Astrocyte (in vitro differentiated cells and primary cell): ENCODE data around the gene KDM4B. TPM values are rescaled to one million over a fixed set of nuclear protein-coding genes. Genes with fewer than 3 reads are reported as not detected.

Experiments
- DNase-seq: peaks from one replicate; pipeline ENCODE4 v3.0.0-alpha.2; 2010; ENCODE audit warnings: low read depth
- FAIRE-seq: peaks from 2 replicates; lab custom pipeline; 2011; peaks lifted over from hg19 to GRCh38; lab: Jason Lieb, UNC
- H2AFZ ChIP-seq: 2 replicates; pipeline ENCODE4 v1.6.0; 2012; ENCODE audit warnings: low read depth, low read length, inconsistent platforms
- H3K27ac ChIP-seq: 2 replicates; pipeline ENCODE4 v1.5.1; 2011; ENCODE audit warnings: low read depth, low read length, inconsistent platforms
- H3K27me3 ChIP-seq: 2 replicates; pipeline ENCODE4 v1.6.0; 2011; ENCODE audit warnings: low read length, inconsistent platforms; ENCODE audit not compliant: insufficient read depth
- H3K36me3 ChIP-seq: 2 replicates; pipeline ENCODE4 v1.5.1; 2011; ENCODE audit warnings: low read length, inconsistent platforms; ENCODE audit not compliant: insufficient read depth
- H3K4me1 ChIP-seq: 2 replicates; pipeline ENCODE4 v1.5.1; 2011; ENCODE audit warnings: low read length, inconsistent platforms; ENCODE audit not compliant: insufficient read depth
- H3K4me2 ChIP-seq: 2 replicates; pipeline ENCODE4 v1.6.0; 2012; ENCODE audit warnings: low read length, inconsistent platforms
- H3K4me3 ChIP-seq: 2 replicates; pipeline ENCODE4 v1.5.1; 2011; ENCODE audit warnings: low read depth, mild to moderate bottlenecking, low read length, inconsistent platforms; ENCODE audit not compliant: insufficient read depth
- H3K79me2 ChIP-seq: 2 replicates; pipeline ENCODE4 v1.6.0; 2012; ENCODE audit warnings: mild to moderate bottlenecking, low read length, inconsistent platforms; ENCODE audit not compliant: insufficient read depth
- H3K9ac ChIP-seq: 2 replicates; pipeline ENCODE4 v1.6.0; 2012; ENCODE audit warnings: mild to moderate bottlenecking, low read length, inconsistent platforms
- H3K9me3 ChIP-seq: 2 replicates; pipeline ENCODE4 v1.5.1; 2012; ENCODE audit warnings: low read depth, mild to moderate bottlenecking, low read length, inconsistent platforms; ENCODE audit not compliant: insufficient read depth
- H4K20me1 ChIP-seq: 2 replicates; pipeline ENCODE4 v1.6.0; 2012; ENCODE audit warnings: low read length, inconsistent platforms; ENCODE audit not compliant: insufficient read depth
- H3K27ac Mint-ChIP-seq: one replicate; pipeline ENCODE4 v1.8.0; 2021; ENCODE audit warnings: mild to moderate bottlenecking, mixed read lengths; ENCODE audit not compliant: unreplicated experiment
- H3K27me3 Mint-ChIP-seq: one replicate; pipeline ENCODE4 v1.8.0; 2021; ENCODE audit warnings: low read depth, mixed read lengths; ENCODE audit not compliant: unreplicated experiment
- H3K36me3 Mint-ChIP-seq: one replicate; pipeline ENCODE4 v1.8.0; 2021; ENCODE audit warnings: low read depth, mixed read lengths; ENCODE audit not compliant: unreplicated experiment
- H3K4me1 Mint-ChIP-seq: one replicate; pipeline ENCODE4 v1.8.0; 2021; ENCODE audit warnings: low read depth, mixed read lengths; ENCODE audit not compliant: unreplicated experiment
- H3K4me3 Mint-ChIP-seq: one replicate; pipeline ENCODE4 v1.8.0; 2021; ENCODE audit warnings: mild to moderate bottlenecking, moderate library complexity, mixed read lengths; ENCODE audit not compliant: unreplicated experiment
- H3K9me3 Mint-ChIP-seq: one replicate; pipeline ENCODE4 v1.8.0; 2021; ENCODE audit warnings: mild to moderate bottlenecking, mixed read lengths; ENCODE audit not compliant: unreplicated experiment
- CTCF ChIP-seq: IDR thresholded peaks from 2 replicates; pipeline ENCODE4 v1.5.1; 2011; ENCODE audit warnings: low read depth, mild to moderate bottlenecking, inconsistent platforms, low read length, moderate library complexity; ENCODE audit not compliant: insufficient read depth
- EZH2 ChIP-seq: IDR thresholded peaks from 2 replicates; pipeline ENCODE4 v1.6.1; 2012; ENCODE audit warnings: mild to moderate bottlenecking, low read length, inconsistent platforms; ENCODE audit not compliant: insufficient read depth
- total RNA-seq: library from RNA; stranded (reverse); gene quantifications from 2 replicates; pipeline ENCODE4 v1.2.1, GENCODE V29; 2021

The KDM4B gene
- total RNA-seq, 1 donor from 2014 or later, result 55.2 TPM

DNA sequence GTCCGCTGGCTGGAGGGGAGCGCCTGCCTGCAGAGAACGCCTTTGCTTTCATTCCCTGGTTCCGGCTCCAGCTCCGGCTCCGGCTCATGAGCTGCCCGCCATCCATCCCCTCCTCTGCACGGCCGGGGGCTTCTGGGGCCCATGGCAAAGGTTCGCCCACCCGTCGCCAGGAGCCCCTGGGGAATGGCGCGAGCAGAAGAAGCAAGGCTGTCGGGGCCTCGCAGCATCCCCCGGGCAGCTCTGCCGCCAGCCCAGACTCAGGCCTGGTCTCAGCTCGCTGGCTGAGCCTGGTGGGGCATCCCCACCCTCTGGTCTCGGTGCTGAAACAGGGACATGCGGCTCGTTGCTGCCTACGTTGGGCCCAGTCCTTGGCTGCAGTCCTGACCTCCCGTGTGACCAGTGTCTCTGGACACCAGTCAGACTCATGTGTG lies 96.8 kb downstream of the KDM4B start:
- TF ChIP-seq EZH2 (no peak), CTCF (no peak)
- no peak for FAIRE-seq
- Mint-ChIP-seq H3K4me1 (no peaks in the 10 kb centered on the region), H3K27ac (no peak overlapping the region), H3K4me3 (no peak overlapping the region), H3K36me3 (peaks cover 27% of the 10 kb centered on the region), H3K27me3 (no peaks in the 10 kb centered on the region), H3K9me3 (no peaks in the 10 kb centered on the region)
- H3K4me1 ChIP-seq, result no peaks in the 10 kb centered on the region
- no peak overlapping the region for H2AFZ ChIP-seq
- H3K4me2 ChIP-seq, result no peak overlapping the region
- H3K9ac ChIP-seq, result no peak overlapping the region
- H3K27me3 ChIP-seq, result no peaks in the 10 kb centered on the region
- no peaks in the 10 kb centered on the region for H3K79me2 ChIP-seq
- H3K36me3 ChIP-seq, result peaks cover 2% of the 10 kb centered on the region
- peaks cover 65% of the 10 kb centered on the region for H4K20me1 ChIP-seq
- no peak for DNase-seq
- H3K9me3 ChIP-seq, result no peaks in the 10 kb centered on the region
- no peak overlapping the region for H3K27ac ChIP-seq
- no peak overlapping the region for H3K4me3 ChIP-seq

- Histone ChIP-seq H3K36me3 (peaks cover 2% of the 10 kb centered on the region), H3K79me2 (no peaks in the 10 kb centered on the region), H4K20me1 (peaks cover 62% of the 10 kb centered on the region), H3K9ac (no peak overlapping the region), H3K4me2 (no peak overlapping the region), H3K27ac (no peak overlapping the region), H3K9me3 (no peaks in the 10 kb centered on the region), H3K27me3 (no peaks in the 10 kb centered on the region), H2AFZ (no peak overlapping the region), H3K4me3 (no peak overlapping the region), H3K4me1 (no peaks in the 10 kb centered on the region)
- Mint-ChIP-seq H3K4me1 (no peaks in the 10 kb centered on the region), H3K4me3 (no peak overlapping the region), H3K27me3 (no peaks in the 10 kb centered on the region), H3K27ac (peak overlapping the region; percentile 18), H3K9me3 (no peaks in the 10 kb centered on the region), H3K36me3 (peaks cover 21% of the 10 kb centered on the region)
- FAIRE-seq (no peak), DNase-seq (no peak)
- TF ChIP-seq EZH2 (no peak), CTCF (no peak)
Observed at GRCh38 chr19:5066768-5067167, 97.9 kb downstream of the KDM4B start.

- peaks cover 20% of the 10 kb centered on the region for H3K36me3 Mint-ChIP-seq
- Histone ChIP-seq H3K4me2 (no peak overlapping the region), H3K36me3 (no peaks in the 10 kb centered on the region), H3K27ac (no peak overlapping the region), H3K79me2 (no peaks in the 10 kb centered on the region), H2AFZ (no peak overlapping the region), H3K4me3 (no peak overlapping the region), H3K27me3 (no peaks in the 10 kb centered on the region), H3K4me1 (no peaks in the 10 kb centered on the region), H3K9ac (no peak overlapping the region), H3K9me3 (no peaks in the 10 kb centered on the region), H4K20me1 (peaks cover 61% of the 10 kb centered on the region)
- H3K4me3 Mint-ChIP-seq, result no peak overlapping the region
- no peak overlapping the region for H3K27ac Mint-ChIP-seq
- no peak for TF ChIP-seq EZH2
- TF ChIP-seq CTCF, result no peak
- no peaks in the 10 kb centered on the region for H3K27me3 Mint-ChIP-seq
- DNase-seq (no peak), FAIRE-seq (no peak)
- no peaks in the 10 kb centered on the region for H3K4me1 Mint-ChIP-seq
- H3K9me3 Mint-ChIP-seq, result no peaks in the 10 kb centered on the region
Observed at GRCh38 chr19:5067678-5068077, 98.8 kb downstream of the KDM4B start.
